PC-3 (cell line): ENCODE data around the gene NADK.
"Not testable (repeated sequence)": the region's sequence is repeated elsewhere in the genome, so short reads cannot be mapped to it uniquely, and the experiment has no call there.

Experiments
- EZH2 ChIP-seq: fragments of 300-600 bp; sonication (generic); IDR thresholded peaks from one replicate; pipeline ENCODE4 v1.6.1; 2017; ENCODE audit warnings: antibody characterized with exemption, mild to moderate bottlenecking, low read length; ENCODE audit not compliant: unreplicated experiment
- TF ChIP-seq, protein P1 (sequence below): fragments of 300-600 bp; sonication (generic); conservative IDR thresholded peaks from 2 replicates; pipeline ENCODE4 v1.5.1; 2017; ENCODE audit warnings: antibody characterized with exemption, low read depth, mild to moderate bottlenecking, low read length

DNA sequence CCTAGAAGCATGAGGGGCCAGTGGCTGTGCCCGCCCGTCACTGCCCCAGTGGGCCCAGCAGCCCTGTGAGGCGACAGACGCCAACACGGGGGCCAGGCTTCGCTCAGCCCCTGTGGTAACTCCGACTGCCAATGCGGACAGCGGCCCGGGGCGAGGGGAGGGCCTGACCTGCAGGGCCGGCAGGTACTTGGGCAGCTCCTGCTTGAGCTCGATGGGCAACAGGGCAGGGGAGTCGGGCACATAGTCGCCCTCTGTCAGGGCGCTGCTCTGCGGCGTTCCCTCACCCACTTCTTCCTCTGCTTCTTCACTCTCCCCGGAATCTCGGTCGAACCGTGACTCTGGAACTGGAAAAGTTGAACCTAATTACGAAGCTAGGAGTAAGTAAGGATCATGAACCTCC lies 71.0 kb downstream of the NADK start:
- TF ChIP-seq, protein P1, sequence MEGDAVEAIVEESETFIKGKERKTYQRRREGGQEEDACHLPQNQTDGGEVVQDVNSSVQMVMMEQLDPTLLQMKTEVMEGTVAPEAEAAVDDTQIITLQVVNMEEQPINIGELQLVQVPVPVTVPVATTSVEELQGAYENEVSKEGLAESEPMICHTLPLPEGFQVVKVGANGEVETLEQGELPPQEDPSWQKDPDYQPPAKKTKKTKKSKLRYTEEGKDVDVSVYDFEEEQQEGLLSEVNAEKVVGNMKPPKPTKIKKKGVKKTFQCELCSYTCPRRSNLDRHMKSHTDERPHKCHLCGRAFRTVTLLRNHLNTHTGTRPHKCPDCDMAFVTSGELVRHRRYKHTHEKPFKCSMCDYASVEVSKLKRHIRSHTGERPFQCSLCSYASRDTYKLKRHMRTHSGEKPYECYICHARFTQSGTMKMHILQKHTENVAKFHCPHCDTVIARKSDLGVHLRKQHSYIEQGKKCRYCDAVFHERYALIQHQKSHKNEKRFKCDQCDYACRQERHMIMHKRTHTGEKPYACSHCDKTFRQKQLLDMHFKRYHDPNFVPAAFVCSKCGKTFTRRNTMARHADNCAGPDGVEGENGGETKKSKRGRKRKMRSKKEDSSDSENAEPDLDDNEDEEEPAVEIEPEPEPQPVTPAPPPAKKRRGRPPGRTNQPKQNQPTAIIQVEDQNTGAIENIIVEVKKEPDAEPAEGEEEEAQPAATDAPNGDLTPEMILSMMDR, result not testable (repeated sequence)
- not testable (repeated sequence) for TF ChIP-seq EZH2
